Measurements from ENCODE around the gene ADCY7. TPM values are rescaled to one million over a fixed set of nuclear protein-coding genes. Genes with fewer than 3 reads are reported as not detected.

Gene ADCY7
- total RNA-seq, 1 donor from 2014 or later: 16.7 TPM

DNA sequence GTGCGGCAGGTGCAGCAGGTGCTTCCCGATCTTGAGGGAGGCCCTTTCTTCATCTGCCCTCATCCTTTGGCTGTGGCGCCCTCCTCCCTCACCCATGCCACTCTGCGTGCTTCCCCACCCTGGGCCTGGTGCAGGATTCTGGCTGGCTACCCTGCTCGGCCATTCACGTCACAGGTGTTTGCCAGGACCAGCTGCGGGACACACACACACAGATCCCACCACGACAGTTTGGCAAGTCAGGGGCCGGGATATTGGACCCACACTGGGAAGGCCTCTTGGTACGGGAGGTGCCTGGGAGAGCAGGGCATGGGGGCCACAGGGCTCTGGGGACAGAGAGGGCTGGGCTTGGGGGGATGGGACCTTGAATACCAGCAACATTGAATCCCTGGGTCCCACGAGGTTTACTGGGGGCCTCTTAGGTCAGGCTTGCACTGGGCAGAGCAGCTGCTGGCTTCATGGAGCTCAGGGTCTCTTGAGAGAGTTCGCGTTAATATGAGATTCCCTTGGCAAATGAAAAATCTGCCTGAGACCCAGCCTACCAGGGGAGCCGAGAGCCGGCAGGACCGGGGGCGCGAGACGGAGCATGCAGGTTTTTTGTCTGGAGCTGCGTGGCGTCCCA is 15.1 kb downstream of the ADCY7 start:
- H3K27me3 Mint-ChIP-seq (ENCODE audit: unreplicated experiment): peaks cover 6% of the 10 kb centered on the region
- TF ChIP-seq CTCF (IDR thresholded peaks at IDR 0.05; ENCODE audit: partially characterized antibody, unreplicated experiment): no peak
- H3K27ac Mint-ChIP-seq (ENCODE audit: unreplicated experiment): no peak overlapping the region
- DNase-seq: no peak
- peaks cover 7% of the 10 kb centered on the region for H3K36me3 Mint-ChIP-seq (ENCODE audit: unreplicated experiment)
- H3K4me1 Mint-ChIP-seq (ENCODE audit: low read depth, unreplicated experiment): peaks cover 20% of the 10 kb centered on the region
- H3K9me3 Mint-ChIP-seq (ENCODE audit: unreplicated experiment): peaks cover 8% of the 10 kb centered on the region
- no peak overlapping the region for H3K4me3 Mint-ChIP-seq (ENCODE audit: unreplicated experiment)

DNA sequence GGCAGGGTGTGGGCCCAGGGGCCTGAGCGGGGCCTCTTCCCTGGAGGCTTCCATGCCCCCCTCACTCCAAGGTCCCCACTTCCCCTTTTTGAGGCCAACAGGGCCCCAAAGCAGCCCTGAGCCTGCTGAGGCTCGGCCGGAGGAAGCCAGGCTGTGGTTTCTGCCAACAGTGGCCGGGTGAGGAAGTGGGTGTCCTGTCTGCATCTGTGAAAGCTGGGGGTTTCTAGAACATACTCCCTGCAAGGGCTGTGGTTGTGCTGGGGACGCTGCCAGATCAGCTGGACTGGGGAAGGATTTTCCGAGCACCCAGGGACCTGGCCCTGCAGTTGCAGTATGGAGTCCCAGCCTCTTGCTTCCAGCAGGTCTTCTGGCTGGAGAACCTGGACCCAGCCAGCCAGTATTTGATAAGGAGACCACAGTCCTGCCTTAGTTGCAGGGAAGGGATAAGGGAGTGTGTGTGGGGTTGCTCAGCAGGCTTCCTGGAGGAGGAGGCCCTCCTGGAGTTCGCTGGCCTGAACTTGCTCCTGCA is 15.7 kb downstream of the ADCY7 start:
- no peak for TF ChIP-seq CTCF (IDR thresholded peaks at IDR 0.05; ENCODE audit: partially characterized antibody, unreplicated experiment)
- peaks cover 9% of the 10 kb centered on the region for H3K36me3 Mint-ChIP-seq (ENCODE audit: unreplicated experiment)
- no peak overlapping the region for H3K27ac Mint-ChIP-seq (ENCODE audit: unreplicated experiment)
- H3K27me3 Mint-ChIP-seq (ENCODE audit: unreplicated experiment): peaks cover 6% of the 10 kb centered on the region
- DNase-seq: no peak
- peaks cover 20% of the 10 kb centered on the region for H3K4me1 Mint-ChIP-seq (ENCODE audit: low read depth, unreplicated experiment)
- H3K9me3 Mint-ChIP-seq (ENCODE audit: unreplicated experiment): peaks cover 8% of the 10 kb centered on the region
- H3K4me3 Mint-ChIP-seq (ENCODE audit: unreplicated experiment): no peak overlapping the region

- H3K36me3 Mint-ChIP-seq (ENCODE audit: unreplicated experiment): peaks cover 9% of the 10 kb centered on the region
- no peak for TF ChIP-seq CTCF (IDR thresholded peaks at IDR 0.05; ENCODE audit: partially characterized antibody, unreplicated experiment)
- H3K4me3 Mint-ChIP-seq (ENCODE audit: unreplicated experiment): no peak overlapping the region
- H3K4me1 Mint-ChIP-seq (ENCODE audit: low read depth, unreplicated experiment): peaks cover 20% of the 10 kb centered on the region
- peaks cover 5% of the 10 kb centered on the region for H3K9me3 Mint-ChIP-seq (ENCODE audit: unreplicated experiment)
- peaks cover 6% of the 10 kb centered on the region for H3K27me3 Mint-ChIP-seq (ENCODE audit: unreplicated experiment)
- no peak for DNase-seq
- H3K27ac Mint-ChIP-seq (ENCODE audit: unreplicated experiment): no peak overlapping the region
Measured at GRCh38 chr16:50282955-50283631, 16.7 kb downstream of the ADCY7 start.

GRCh38 chr16:50284131-50284911 is 18.0 kb downstream of the ADCY7 start:
- peaks cover 7% of the 10 kb centered on the region for H3K27me3 Mint-ChIP-seq (ENCODE audit: unreplicated experiment)
- DNase-seq: no peak
- H3K9me3 Mint-ChIP-seq (ENCODE audit: unreplicated experiment): peaks cover 10% of the 10 kb centered on the region
- no peak overlapping the region for H3K27ac Mint-ChIP-seq (ENCODE audit: unreplicated experiment)
- peaks cover 4% of the 10 kb centered on the region for H3K36me3 Mint-ChIP-seq (ENCODE audit: unreplicated experiment)
- TF ChIP-seq CTCF (IDR thresholded peaks at IDR 0.05; ENCODE audit: partially characterized antibody, unreplicated experiment): no peak
- no peak overlapping the region for H3K4me3 Mint-ChIP-seq (ENCODE audit: unreplicated experiment)
- H3K4me1 Mint-ChIP-seq (ENCODE audit: low read depth, unreplicated experiment): peaks cover 18% of the 10 kb centered on the region

Data from glutamatergic neuron (in vitro differentiated cells).